HL-60 (cell line): Measurements from ENCODE around the gene SCARF1.

Source experiments
- GABPA ChIP-seq: IDR thresholded peaks from 2 replicates; pipeline ENCODE4 v1.6.1; 2012; ENCODE audit warnings: low read depth
- POLR2AphosphoS5 ChIP-seq: IDR thresholded peaks from 2 replicates; pipeline ENCODE4 v1.6.1; 2012; ENCODE audit warnings: low read depth
- SPI1 ChIP-seq: IDR thresholded peaks from 2 replicates; pipeline ENCODE4 v1.6.1; 2012; ENCODE audit warnings: low read depth, mild to moderate bottlenecking, borderline replicate concordance
- TF ChIP-seq, protein P1 (sequence below): IDR thresholded peaks from one replicate; pipeline ENCODE4 v1.5.1; 2011; ENCODE audit warnings: low read length, control low read depth, inconsistent platforms; ENCODE audit not compliant: insufficient read depth
- TF ChIP-seq, protein P2 (sequence below): IDR thresholded peaks from 2 replicates; pipeline ENCODE4 v1.6.1; 2012; ENCODE audit warnings: low read depth; ENCODE audit not compliant: insufficient replicate concordance

DNA sequence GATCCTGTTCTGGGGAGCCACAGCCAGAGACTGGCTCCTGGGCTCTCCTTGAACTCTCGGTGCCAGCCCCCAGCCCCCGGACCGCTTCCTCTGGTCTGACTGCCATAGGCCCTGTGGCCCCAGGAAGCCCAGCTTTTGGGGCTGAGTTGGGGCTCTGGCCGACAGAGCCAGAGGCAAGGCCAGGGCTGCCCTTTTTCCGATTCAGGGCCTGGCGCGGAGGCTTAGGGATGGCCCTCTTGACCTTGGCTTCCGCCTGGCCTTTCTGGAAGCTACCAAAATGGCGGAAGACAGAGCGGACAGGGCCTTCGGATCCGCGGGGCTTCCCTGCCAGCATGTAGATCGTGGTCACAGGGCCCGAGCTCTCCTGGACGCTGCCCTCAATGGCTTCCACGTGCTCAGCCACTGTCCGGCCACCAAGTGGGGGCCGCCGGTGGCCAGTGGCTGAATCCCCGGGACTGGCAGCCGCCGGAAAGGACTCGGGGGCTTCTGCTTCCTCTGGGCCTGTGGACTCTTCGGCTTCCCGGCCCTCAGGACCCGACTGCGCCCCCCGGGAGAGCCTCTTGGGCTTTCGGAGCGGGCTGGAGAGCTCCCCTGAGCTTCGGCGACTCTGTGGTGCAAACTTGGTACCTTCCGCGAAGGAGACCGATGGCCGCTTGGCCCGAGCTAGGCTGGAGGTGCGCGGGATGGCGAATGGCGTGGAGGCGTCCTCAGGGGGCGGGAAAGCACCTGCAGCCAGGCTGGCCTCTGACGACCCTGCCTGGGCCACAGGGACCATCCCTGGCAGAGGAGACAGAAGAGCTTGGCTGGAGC lies 10.5 kb downstream of the SCARF1 start:
- TF ChIP-seq, protein P1, sequence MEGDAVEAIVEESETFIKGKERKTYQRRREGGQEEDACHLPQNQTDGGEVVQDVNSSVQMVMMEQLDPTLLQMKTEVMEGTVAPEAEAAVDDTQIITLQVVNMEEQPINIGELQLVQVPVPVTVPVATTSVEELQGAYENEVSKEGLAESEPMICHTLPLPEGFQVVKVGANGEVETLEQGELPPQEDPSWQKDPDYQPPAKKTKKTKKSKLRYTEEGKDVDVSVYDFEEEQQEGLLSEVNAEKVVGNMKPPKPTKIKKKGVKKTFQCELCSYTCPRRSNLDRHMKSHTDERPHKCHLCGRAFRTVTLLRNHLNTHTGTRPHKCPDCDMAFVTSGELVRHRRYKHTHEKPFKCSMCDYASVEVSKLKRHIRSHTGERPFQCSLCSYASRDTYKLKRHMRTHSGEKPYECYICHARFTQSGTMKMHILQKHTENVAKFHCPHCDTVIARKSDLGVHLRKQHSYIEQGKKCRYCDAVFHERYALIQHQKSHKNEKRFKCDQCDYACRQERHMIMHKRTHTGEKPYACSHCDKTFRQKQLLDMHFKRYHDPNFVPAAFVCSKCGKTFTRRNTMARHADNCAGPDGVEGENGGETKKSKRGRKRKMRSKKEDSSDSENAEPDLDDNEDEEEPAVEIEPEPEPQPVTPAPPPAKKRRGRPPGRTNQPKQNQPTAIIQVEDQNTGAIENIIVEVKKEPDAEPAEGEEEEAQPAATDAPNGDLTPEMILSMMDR, result no peak
- TF ChIP-seq POLR2AphosphoS5 (no peak), GABPA (no peak), SPI1 (no peak)
- TF ChIP-seq, protein P2, sequence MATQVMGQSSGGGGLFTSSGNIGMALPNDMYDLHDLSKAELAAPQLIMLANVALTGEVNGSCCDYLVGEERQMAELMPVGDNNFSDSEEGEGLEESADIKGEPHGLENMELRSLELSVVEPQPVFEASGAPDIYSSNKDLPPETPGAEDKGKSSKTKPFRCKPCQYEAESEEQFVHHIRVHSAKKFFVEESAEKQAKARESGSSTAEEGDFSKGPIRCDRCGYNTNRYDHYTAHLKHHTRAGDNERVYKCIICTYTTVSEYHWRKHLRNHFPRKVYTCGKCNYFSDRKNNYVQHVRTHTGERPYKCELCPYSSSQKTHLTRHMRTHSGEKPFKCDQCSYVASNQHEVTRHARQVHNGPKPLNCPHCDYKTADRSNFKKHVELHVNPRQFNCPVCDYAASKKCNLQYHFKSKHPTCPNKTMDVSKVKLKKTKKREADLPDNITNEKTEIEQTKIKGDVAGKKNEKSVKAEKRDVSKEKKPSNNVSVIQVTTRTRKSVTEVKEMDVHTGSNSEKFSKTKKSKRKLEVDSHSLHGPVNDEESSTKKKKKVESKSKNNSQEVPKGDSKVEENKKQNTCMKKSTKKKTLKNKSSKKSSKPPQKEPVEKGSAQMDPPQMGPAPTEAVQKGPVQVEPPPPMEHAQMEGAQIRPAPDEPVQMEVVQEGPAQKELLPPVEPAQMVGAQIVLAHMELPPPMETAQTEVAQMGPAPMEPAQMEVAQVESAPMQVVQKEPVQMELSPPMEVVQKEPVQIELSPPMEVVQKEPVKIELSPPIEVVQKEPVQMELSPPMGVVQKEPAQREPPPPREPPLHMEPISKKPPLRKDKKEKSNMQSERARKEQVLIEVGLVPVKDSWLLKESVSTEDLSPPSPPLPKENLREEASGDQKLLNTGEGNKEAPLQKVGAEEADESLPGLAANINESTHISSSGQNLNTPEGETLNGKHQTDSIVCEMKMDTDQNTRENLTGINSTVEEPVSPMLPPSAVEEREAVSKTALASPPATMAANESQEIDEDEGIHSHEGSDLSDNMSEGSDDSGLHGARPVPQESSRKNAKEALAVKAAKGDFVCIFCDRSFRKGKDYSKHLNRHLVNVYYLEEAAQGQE, result no peak
